ENCODE measurements around the gene IRAG1.
"Not testable (repeated sequence)": the region's sequence is repeated elsewhere in the genome, so short reads cannot be mapped to it uniquely, and the experiment has no call there.

IRAG1 gene

GRCh38 chr11:10708131-10708530 is 14.6 kb upstream of the IRAG1 start:
- no peak for DNase-seq

- no peak for DNase-seq
These were observed 8.4 kb upstream of the IRAG1 start for GRCh38 chr11:10701982-10702381.

- no peak for DNase-seq
These were observed 5.5 kb upstream of the IRAG1 start for GRCh38 chr11:10699072-10699471.

- DNase-seq, result no peak
These were observed 3.7 kb upstream of the IRAG1 start for GRCh38 chr11:10697323-10697620.

GRCh38 chr11:10696468-10697322 is 3.1 kb upstream of the IRAG1 start:
- no peak for DNase-seq

GRCh38 chr11:10695833-10696232 is 2.3 kb upstream of the IRAG1 start:
- no peak for DNase-seq

- DNase-seq, result no peak
These were observed 1.1 kb upstream of the IRAG1 start for GRCh38 chr11:10694486-10695239.

- no peak for DNase-seq
These were observed 932 bp downstream of the IRAG1 start for GRCh38 chr11:10692531-10693115.

GRCh38 chr11:10688401-10688800 is 5.2 kb downstream of the IRAG1 start:
- peak in 1 of 2 donors; percentile 5 for DNase-seq

GRCh38 chr11:10686311-10686710 is 7.2 kb downstream of the IRAG1 start:
- no peak for DNase-seq

GRCh38 chr11:10683429-10683828 is 10.1 kb downstream of the IRAG1 start:
- no peak for DNase-seq

GRCh38 chr11:10680956-10681487 is 12.5 kb downstream of the IRAG1 start:
- no peak for DNase-seq

GRCh38 chr11:10680279-10680678 is 13.3 kb downstream of the IRAG1 start:
- DNase-seq, result not testable (repeated sequence)

GRCh38 chr11:10679644-10680043 is 13.9 kb downstream of the IRAG1 start:
- DNase-seq, result no peak

- DNase-seq, result no peak
These were observed 15.5 kb downstream of the IRAG1 start for GRCh38 chr11:10678101-10678500.

GRCh38 chr11:10676919-10677318 is 16.6 kb downstream of the IRAG1 start:
- no peak for DNase-seq

- no peak for DNase-seq
These were observed 18.6 kb downstream of the IRAG1 start for GRCh38 chr11:10674911-10675440.

GRCh38 chr11:10674440-10674855 is 19.1 kb downstream of the IRAG1 start:
- no peak for DNase-seq

- DNase-seq, result no peak
These were observed 20.0 kb downstream of the IRAG1 start for GRCh38 chr11:10673501-10674062.

- DNase-seq, result no peak
These were observed 23.5 kb downstream of the IRAG1 start for GRCh38 chr11:10670099-10670498.

- DNase-seq, result no peak
These were observed 24.1 kb downstream of the IRAG1 start for GRCh38 chr11:10669258-10670033.

- no peak for DNase-seq
These were observed 26.1 kb downstream of the IRAG1 start for GRCh38 chr11:10667521-10667885.
